K562 (cell line): ENCODE data around the gene MEF2B. TPM values are rescaled to one million over a fixed set of nuclear protein-coding genes. Genes with fewer than 3 reads are reported as not detected.
A peak's percentile ranks its signal among the peaks of the same experiment; 100 is the strongest.

ENCODE experiments used
- BCL6 ChIP-seq: fragments of 250-450 bp; sonication (Bioruptor Pico); IDR thresholded peaks from 2 replicates; pipeline ENCODE4 v1.4.0; 2020
- CBFA2T3 ChIP-seq: fragments of 450-650 bp; IDR thresholded peaks from 2 replicates; pipeline ENCODE4 v1.6.1; 2017
- CBX1 ChIP-seq: sonication (generic); IDR thresholded peaks from 2 replicates; pipeline ENCODE4 v1.6.1; 2016; ENCODE audit warnings: antibody characterized with exemption, low read depth, mild to moderate bottlenecking
- CC2D1A ChIP-seq: fragments of 450-650 bp; IDR thresholded peaks from 2 replicates; pipeline ENCODE4 v1.6.1; 2017; ENCODE audit warnings: mild to moderate bottlenecking
- CHD2 ChIP-seq: IDR thresholded peaks from 2 replicates; pipeline ENCODE4 v1.6.1; 2011; ENCODE audit warnings: low read depth, low read length
- ERF ChIP-seq: fragments of 450-650 bp; formaldehyde crosslinking; IDR thresholded peaks from 2 replicates; pipeline ENCODE4 v1.4.0; 2020; ENCODE audit warnings: mild to moderate bottlenecking, mixed read lengths
- KAT8 ChIP-seq: fragments of 450-650 bp; IDR thresholded peaks from 2 replicates; pipeline ENCODE4 v1.6.1; 2016; ENCODE audit warnings: low read depth, mild to moderate bottlenecking
- MAX ChIP-seq: sonication (generic); formaldehyde crosslinking; IDR thresholded peaks from 2 replicates; pipeline ENCODE4 v1.9.0; 2022; ENCODE audit warnings: mild to moderate bottlenecking, missing genetic modification reagents
- MXI1 ChIP-seq: IDR thresholded peaks from 2 replicates; pipeline ENCODE4 v1.6.1; 2011; ENCODE audit warnings: low read depth, mild to moderate bottlenecking, improper control_type of control experiment, low read length
- NCOA2 ChIP-seq, 2 experiments: fragments of 450-650 bp; IDR thresholded peaks; 2 replicates each; pipeline ENCODE4 v1.6.1; 2018; ENCODE audit warnings: mild to moderate bottlenecking in 2 of 2, moderate library complexity in 1 of 2; ENCODE audit not compliant: partially characterized antibody in 2 of 2
- NUFIP1 ChIP-seq: fragments of 450-650 bp; IDR thresholded peaks from 2 replicates; pipeline ENCODE4 v1.6.1; 2018; ENCODE audit not compliant: partially characterized antibody
- POLR2A ChIP-seq: fragments of 450-650 bp; conservative IDR thresholded peaks from 2 replicates; pipeline ENCODE4 v1.6.1; 2016
- POLR2AphosphoS5 ChIP-seq: IDR thresholded peaks from 2 replicates; pipeline ENCODE4 v1.6.1; 2011; ENCODE audit warnings: mild to moderate bottlenecking, low read depth, low read length, moderate library complexity; ENCODE audit not compliant: control insufficient read depth, insufficient read depth
- POLR2G ChIP-seq: fragments of 200-400 bp; formaldehyde crosslinking; IDR thresholded peaks from 2 replicates; pipeline ENCODE4 v1.6.1; 2017; ENCODE audit warnings: low read depth, mild to moderate bottlenecking, antibody characterized with exemption, low read length, moderate library complexity
- POLR3G ChIP-seq: IDR thresholded peaks from 2 replicates; pipeline ENCODE4 v1.6.1; 2011; ENCODE audit not compliant: insufficient read length, insufficient replicate concordance; ENCODE audit errors: extremely low read depth
- PRMT5 ChIP-seq: sonication (generic); formaldehyde crosslinking; IDR thresholded peaks from 2 replicates; pipeline ENCODE4 v1.5.0; 2020; ENCODE audit warnings: missing genetic modification reagents
- PTTG1 ChIP-seq: fragments of 450-650 bp; IDR thresholded peaks from 2 replicates; pipeline ENCODE4 v1.6.1; 2016; ENCODE audit warnings: low read depth, mild to moderate bottlenecking, missing genetic modification characterization, missing compliant biosample characterization
- RFX7 ChIP-seq: fragments of 250-450 bp; sonication (Bioruptor Pico); IDR thresholded peaks from 2 replicates; pipeline ENCODE4 v1.5.1; 2021; ENCODE audit warnings: mild to moderate bottlenecking
- RUNX1 ChIP-seq: sonication (generic); IDR thresholded peaks from 2 replicates; pipeline ENCODE4 v1.6.1; 2016; ENCODE audit warnings: antibody characterized with exemption, low read depth
- TBL1XR1 ChIP-seq, 2 experiments: IDR thresholded peaks; 2 replicates each; pipeline ENCODE4 v1.6.1; 2012; ENCODE audit warnings: improper control_type of control experiment in 2 of 2, low read length in 2 of 2, mild to moderate bottlenecking in 1 of 2
- TCF7L2 ChIP-seq: fragments of 150-350 bp; IDR thresholded peaks from 2 replicates; pipeline ENCODE4 v1.6.1; 2016; ENCODE audit warnings: low read depth, mild to moderate bottlenecking, low read length, moderate library complexity
- TFAM ChIP-seq: fragments of 250-450 bp; sonication (Bioruptor Pico); conservative IDR thresholded peaks from 2 replicates; pipeline ENCODE4 v1.5.0; 2021; ENCODE audit warnings: mild to moderate bottlenecking, moderate library complexity
- ZNF184 ChIP-seq: sonication (generic); formaldehyde crosslinking; IDR thresholded peaks from 2 replicates; pipeline ENCODE4 v1.5.0; 2020; ENCODE audit warnings: missing genetic modification reagents
- ZNF280B ChIP-seq: fragments of 250-450 bp; sonication (Bioruptor Pico); IDR thresholded peaks from 2 replicates; pipeline ENCODE4 v1.5.1; 2021; ENCODE audit warnings: mild to moderate bottlenecking
- ZNF583 ChIP-seq: fragments of 250-450 bp; sonication (Bioruptor Pico); IDR thresholded peaks from 2 replicates; pipeline ENCODE4 v1.4.0; 2020
- ZNF764 ChIP-seq: fragments of 250-450 bp; sonication (Bioruptor Pico); IDR thresholded peaks from 2 replicates; pipeline ENCODE4 v1.4.0; 2020; ENCODE audit warnings: low read depth, mild to moderate bottlenecking, moderate library complexity
- polyA plus RNA-seq, 8 experiments: library from polyadenylated mRNA; depleted of rRNA in 4 of 8; stranded (reverse) in 5 of 8; unstranded in 3 of 8; fragments of >200 nt; fragmentation: Nextera tagmentation in 2 of 8; fragmentation: Illumina TruSeq in 1 of 8; extraction: Ambion mirVana in 2 of 8; extraction: Trizol in 1 of 8; gene quantifications; 2 replicates each; pipeline versions ENCODE4 v1.2.1 to v1.2.3, GENCODE V29; 2011 to 2014; ENCODE audit warnings: inconsistent platforms in 1 of 8, missing spikeins in 1 of 8
- total RNA-seq, 7 experiments: library from RNA; depleted of rRNA in 6 of 7; stranded (reverse); fragments of >200 nt in 6 of 7; fragmentation: Illumina TruSeq in 2 of 7; extraction: Trizol in 2 of 7; gene quantifications; 2 replicates each; pipeline versions ENCODE4 v1.2.1 to v1.2.3, GENCODE V29; 2011 to 2021; ENCODE audit warnings: low replicate concordance in 1 of 7
- TF ChIP-seq, protein P1 (sequence below): IDR thresholded peaks from 2 replicates; pipeline ENCODE4 v1.6.1; 2014; ENCODE audit warnings: antibody characterized with exemption
- TF ChIP-seq, protein P2 (sequence below): sonication (generic); formaldehyde crosslinking; IDR thresholded peaks from 2 replicates; pipeline ENCODE4 v1.8.0; 2022; ENCODE audit warnings: mild to moderate bottlenecking, missing genetic modification reagents

MEF2B gene
- total and polyA plus RNA-seq, 9 of the 15 experiments (the other 6 are each of a cell fraction or from before 2014, with no cell fraction given): 0.14 to 1.9 (median 0.71) TPM; not detected in 3

GRCh38 chr19:19185853-19186740 is 16.0 kb upstream of the MEF2B start (continued):
- TF ChIP-seq MAX (peak; percentile 38; the same call in 1 of the 2 replicates), POLR3G (no peak), TBL1XR1 (IDR thresholded peaks at IDR 0.05; ENCODE audit: low read length in 2 of 2) (no peak), POLR2G (peak; percentile 52), RFX7 (CRISPR knock-in tag) (no peak), CBFA2T3 (0 out of 2 replicates have a peak, but pooled peaks have one; percentile 7), CBX1 (0 out of 2 replicates have a peak, but pooled peaks have one; percentile 35), BCL6 (CRISPR knock-in tag) (no peak), CC2D1A (peak; percentile 40; the same call in 1 of the 2 replicates), PTTG1 (tag) (no peak), NCOA2 (IDR thresholded peaks at IDR 0.05; ENCODE audit: partially characterized antibody in 2 of 2) (no peak), MXI1 (no peak), ERF (CRISPR knock-in tag) (no peak), ZNF184 (CRISPR knock-in tag) (no peak), ZNF583 (CRISPR knock-in tag) (no peak), CHD2 (peak; percentile 76), PRMT5 (no peak), ZNF280B (CRISPR knock-in tag) (no peak), POLR2AphosphoS5 (no peak), POLR2A (no peak), ZNF764 (CRISPR knock-in tag) (no peak), NUFIP1 (no peak), RUNX1 (0 out of 2 replicates have a peak, but pooled peaks have one; percentile 0), TCF7L2 (no peak), KAT8 (no peak), TFAM (no peak)
- TF ChIP-seq, protein P1, sequence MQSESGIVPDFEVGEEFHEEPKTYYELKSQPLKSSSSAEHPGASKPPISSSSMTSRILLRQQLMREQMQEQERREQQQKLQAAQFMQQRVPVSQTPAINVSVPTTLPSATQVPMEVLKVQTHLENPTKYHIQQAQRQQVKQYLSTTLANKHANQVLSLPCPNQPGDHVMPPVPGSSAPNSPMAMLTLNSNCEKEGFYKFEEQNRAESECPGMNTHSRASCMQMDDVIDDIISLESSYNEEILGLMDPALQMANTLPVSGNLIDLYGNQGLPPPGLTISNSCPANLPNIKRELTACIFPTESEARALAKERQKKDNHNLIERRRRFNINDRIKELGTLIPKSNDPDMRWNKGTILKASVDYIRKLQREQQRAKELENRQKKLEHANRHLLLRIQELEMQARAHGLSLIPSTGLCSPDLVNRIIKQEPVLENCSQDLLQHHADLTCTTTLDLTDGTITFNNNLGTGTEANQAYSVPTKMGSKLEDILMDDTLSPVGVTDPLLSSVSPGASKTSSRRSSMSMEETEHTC: no peak
- TF ChIP-seq, protein P2, sequence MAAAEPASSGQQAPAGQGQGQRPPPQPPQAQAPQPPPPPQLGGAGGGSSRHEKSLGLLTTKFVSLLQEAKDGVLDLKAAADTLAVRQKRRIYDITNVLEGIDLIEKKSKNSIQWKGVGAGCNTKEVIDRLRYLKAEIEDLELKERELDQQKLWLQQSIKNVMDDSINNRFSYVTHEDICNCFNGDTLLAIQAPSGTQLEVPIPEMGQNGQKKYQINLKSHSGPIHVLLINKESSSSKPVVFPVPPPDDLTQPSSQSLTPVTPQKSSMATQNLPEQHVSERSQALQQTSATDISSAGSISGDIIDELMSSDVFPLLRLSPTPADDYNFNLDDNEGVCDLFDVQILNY (CRISPR knock-in tag): no peak
